22Rv1 (cell line): ENCODE results near the gene SHMT2.

ENCODE experiments used
- H3K27ac ChIP-seq: fragments of 450-650 bp; 2 replicates; pipeline ENCODE4 v1.5.1; 2017
- CTCF ChIP-seq: fragments of 450-650 bp; IDR thresholded peaks from 2 replicates; pipeline ENCODE4 v1.5.1; 2017; ENCODE audit warnings: mild to moderate bottlenecking
- ZFX ChIP-seq: fragments of 450-650 bp; IDR thresholded peaks from 2 replicates; pipeline ENCODE4 v1.6.1; 2017; ENCODE audit warnings: antibody characterized with exemption, borderline replicate concordance

Gene SHMT2

DNA sequence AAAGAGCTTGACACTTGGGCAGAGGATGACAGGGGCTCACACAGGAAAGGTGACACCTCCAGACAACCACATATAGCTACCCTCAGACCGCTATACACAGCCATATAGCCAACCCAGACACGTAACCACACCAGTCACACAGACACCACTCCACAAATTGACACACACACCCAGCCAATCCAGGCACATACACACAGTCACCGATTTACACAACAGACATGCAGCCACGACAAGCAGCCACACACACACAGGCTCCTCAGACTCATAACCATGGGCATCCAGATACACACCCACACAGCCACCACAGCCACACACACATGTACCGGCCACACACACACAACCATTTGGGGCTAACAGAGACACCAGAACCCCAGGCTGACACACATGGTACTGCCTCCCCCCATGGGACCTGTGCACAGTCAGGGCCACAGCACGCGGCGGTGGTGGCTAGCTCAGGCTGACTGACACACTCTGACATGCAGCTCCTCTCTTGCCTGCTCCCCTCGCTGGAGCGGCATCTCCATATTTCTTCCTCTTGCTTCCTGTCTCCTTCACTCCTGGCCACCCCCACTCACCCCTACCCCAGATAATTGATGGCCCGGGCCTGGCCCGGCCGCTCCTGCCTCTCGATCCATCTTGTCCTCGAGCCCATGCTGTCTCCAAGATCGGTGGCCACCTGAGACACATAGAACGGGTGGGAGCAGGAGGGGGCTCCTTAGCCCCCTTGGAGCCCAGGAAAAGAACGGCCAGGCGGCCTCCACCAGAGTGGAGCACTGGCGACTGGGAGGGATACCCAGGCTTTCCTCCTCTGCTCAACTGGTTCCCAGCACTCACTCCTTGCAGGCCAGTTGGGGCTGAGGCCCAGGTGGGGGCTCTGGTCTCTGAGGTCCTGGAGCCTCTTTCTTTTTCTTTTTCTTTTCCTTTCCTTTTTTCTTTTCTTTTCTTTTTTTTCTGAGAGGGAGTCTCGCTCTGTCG is 6.0 kb upstream of the SHMT2 start:
- 0 out of 2 replicates have a peak overlapping the region, but pooled peaks have one; percentile 13 for H3K27ac ChIP-seq
- TF ChIP-seq ZFX (no peak), CTCF (no peak)

GRCh38 chr12:57224278-57224972 is 5.1 kb upstream of the SHMT2 start:
- H3K27ac ChIP-seq: 0 out of 2 replicates have a peak overlapping the region, but pooled peaks have one; percentile 13
- TF ChIP-seq CTCF (no peak), ZFX (no peak)

- no peak for TF ChIP-seq ZFX
- TF ChIP-seq CTCF: peak; percentile 66
- H3K27ac ChIP-seq: 0 out of 2 replicates have a peak overlapping the region, but pooled peaks have one; percentile 13
These were observed 4.4 kb upstream of the SHMT2 start for GRCh38 chr12:57224973-57225679.

DNA sequence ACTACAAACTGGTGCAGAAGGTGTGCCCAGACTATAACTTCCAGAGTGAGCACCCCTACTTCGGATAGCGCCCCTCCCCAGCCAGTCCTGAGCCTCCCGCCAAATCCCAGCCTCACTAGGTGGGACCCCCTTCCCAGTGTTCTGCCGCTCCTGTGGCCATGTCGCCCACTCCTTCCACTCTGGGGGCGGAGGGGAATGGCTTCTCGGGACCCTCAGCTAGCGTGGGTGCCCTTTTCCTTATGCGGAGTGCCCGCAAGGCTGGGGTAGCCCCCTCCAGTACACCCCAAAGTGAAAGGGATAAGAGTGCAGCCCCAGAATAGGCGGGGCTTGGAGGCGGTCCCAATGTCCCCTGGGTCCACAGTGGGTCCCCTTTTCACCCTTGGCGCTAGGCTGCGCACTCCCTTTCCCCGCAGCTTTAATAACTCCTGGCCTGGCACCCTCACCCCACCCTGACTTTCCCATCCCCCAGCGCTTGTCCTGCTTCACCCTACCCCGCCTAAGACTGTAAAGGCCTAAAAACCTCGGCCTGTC is 3.8 kb upstream of the SHMT2 start:
- H3K27ac ChIP-seq: peak overlapping the region; percentile 100; the same call in 1 of the 2 replicates
- TF ChIP-seq ZFX (no peak), CTCF (no peak)

DNA sequence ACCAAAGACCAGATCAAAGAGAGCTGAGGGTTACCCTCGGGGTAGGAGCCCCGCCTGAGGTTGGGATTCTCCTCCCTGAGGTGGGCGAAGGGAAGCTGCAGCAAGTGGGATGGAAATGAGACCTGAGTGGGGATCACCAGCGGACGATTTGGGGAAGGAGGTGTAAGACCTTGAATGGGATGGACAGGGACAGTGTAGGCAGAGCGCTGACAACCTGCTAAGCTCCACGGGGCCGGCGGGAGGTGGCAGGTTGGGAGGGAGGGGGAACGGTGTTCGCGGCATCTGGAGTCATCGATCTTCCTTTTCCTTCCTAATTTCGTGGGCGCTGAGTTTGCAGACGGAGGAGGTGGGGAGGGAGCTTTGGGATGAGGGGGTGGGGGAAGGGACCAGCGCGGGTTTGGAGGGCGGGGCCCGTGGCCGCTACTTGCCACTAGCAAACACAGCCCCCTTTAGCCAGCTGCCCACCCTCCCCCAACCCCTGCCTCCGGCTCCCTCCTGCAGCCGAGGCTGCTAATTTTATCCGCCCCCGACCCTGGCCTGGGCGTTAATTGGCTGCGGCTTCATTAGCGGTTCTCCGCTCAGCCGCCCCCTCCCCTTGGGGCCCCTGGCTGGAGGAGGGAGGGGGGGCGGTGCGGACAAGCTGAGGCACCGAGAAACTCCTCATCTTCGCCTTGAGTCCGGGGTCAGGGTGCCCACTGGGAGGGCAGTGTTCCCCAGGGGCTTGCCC is 2.8 kb upstream of the SHMT2 start:
- peak overlapping the region; percentile 100 for H3K27ac ChIP-seq

More for the DNA sequence above, 2.8 kb upstream of the SHMT2 start:
- TF ChIP-seq ZFX (no peak), CTCF (no peak)
